HG03354 (cell line): ENCODE data around the gene KLRC4.
"Not testable (repeated sequence)": the region's sequence is repeated elsewhere in the genome, so short reads cannot be mapped to it uniquely, and the experiment has no call there.

ENCODE experiments used
- ATAC-seq: cut with Tn5 transposase; IDR thresholded peaks from one replicate; pipeline ENCODE4 v1.9.1; 2021; ENCODE audit warnings: mild to moderate bottlenecking; ENCODE audit not compliant: unreplicated experiment, poor library complexity, severe bottlenecking

The KLRC4 gene

DNA sequence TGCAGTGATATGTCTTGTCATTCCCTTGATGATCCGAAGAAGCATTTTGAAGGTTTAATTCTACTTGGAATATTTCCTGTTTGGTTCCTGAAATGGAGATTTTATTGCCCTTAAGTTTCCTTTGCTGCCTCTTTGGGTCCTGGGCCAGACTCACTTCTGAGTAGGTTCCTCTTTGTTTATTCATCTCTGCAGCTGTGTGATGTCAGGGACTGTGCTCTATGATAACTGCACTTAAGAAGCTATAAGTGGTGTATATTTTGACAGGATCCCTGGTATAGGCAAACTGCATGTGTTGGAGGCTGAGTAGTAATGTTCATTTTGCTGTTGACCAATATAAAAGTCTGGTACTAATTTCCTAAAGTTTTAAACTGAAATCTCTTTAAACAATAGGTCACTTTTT lies at the start of gene KLRC4:
Gene KLRC4, minus strand, starts transcription at position 366 of the 400 bp plus-strand sequence. Its CDS starts 182 bp downstream, at position 184.
- ATAC-seq: no peak

- no peak for ATAC-seq
Observed at GRCh38 chr12:10457760-10458159, 48.2 kb upstream of the KLRC4 start.

- ATAC-seq: no peak
Observed at GRCh38 chr12:10456856-10457255, 47.3 kb upstream of the KLRC4 start.

- no peak for ATAC-seq
Observed at GRCh38 chr12:10455766-10456165, 46.2 kb upstream of the KLRC4 start.

GRCh38 chr12:10454531-10454930 lies 45.0 kb upstream of the KLRC4 start:
- no peak for ATAC-seq

DNA sequence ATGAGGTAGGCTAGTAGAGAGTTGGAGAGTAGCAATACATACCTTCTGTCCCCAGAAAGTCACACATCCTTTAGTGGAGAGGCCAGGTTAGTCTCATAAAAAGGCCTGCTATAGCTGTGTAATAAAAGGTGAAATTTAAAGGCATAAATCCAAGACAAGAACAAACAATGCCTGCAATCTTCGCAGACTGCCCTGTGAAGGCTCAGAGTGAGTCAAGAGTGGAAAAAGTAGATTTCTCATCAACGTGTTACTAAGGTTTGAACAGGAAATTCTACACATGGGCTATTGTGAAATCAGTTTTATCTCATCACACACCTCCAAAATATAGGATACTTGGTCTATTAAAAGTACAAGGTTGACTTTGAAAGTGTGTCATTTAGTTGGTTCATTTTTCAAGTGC lies 43.6 kb upstream of the KLRC4 start, which contains the start of gene KLRC1:
Gene KLRC1, minus strand, starts transcription at position 222 of the 400 bp plus-strand sequence. CDS start 2,221 bp downstream, outside the sequence.
- ATAC-seq: no peak

DNA sequence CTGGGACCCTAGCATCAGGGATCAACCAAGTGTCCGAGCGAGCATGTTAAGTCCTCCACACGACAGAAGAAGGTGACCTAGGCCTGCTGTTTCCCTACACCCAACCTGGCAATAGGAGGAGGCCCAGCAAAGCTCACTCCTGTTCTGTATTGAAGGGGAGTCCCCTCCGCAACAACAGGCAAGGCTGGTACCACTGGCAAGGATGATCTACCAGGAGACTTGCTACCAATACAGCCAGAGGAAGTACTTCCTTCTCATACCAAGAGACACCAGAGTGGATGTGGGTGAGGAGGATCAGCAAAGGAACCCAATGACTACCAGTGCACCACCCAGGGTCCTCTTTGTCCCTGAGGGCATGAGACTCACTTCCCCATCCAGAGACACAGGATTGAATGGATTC lies 38.7 kb upstream of the KLRC4 start:
- ATAC-seq: no peak

DNA sequence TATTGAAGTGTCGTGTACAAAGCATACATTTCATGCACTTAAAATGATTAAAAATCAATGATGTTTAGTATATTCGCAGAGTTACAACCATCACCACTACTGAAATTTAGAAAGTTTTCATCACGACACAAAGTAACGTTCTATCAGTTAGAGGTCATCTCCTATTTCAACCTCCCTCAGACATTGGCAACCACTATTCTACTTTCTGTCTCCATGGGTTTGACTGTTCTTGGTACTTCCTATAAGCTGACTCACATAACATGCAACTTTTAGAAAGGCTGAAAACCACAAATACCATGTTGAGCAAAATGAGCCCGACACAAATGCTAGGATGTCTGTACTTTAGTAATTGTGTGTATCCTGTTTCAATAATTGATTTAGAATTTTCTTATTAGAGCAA lies 36.5 kb upstream of the KLRC4 start:
- ATAC-seq: not testable (repeated sequence)

DNA sequence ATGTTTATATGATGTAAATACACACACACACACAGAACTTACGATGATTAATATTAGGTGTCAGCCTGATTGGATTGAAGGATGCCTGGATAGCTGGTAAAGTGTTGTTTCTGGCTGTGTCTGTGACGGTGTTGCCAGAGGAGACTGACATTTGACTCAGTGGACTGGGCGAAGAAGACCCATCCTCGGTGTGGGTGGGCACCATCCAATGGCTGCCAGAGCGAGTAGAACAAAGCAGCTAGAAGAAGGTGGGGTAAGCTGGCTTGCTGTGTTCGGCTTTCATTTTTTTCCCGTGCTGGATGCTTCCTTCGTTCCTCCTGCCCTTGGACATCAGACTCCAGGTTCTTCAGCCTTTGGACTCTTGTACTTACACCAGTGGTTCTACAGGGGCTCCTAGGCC lies 31.6 kb upstream of the KLRC4 start:
- not testable (repeated sequence) for ATAC-seq

- ATAC-seq: not testable (repeated sequence)
Observed at GRCh38 chr12:10439608-10440274, 30.2 kb upstream of the KLRC4 start.

- ATAC-seq: not testable (repeated sequence)
Observed at GRCh38 chr12:10437601-10438000, 28.0 kb upstream of the KLRC4 start.

DNA sequence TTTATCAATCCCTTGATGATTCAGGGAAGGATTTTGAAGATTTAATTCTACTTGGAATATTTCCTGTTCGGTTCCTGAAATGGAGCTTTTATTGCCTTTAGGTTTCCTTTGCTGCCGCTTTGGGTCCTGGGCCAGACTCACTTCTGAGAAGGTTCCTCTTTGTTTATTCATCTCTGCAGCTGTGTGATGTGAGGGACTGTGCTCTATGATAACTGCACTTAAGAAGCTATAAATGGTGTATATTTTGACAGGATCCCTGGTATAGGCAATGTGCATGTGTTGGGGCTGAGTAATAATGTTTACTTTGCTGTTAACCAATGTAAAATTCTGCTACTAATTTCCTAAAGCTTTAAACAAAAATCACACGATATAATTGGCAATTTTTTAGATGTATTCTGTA lies 26.3 kb upstream of the KLRC4 start, which contains the start of gene KLRC2:
Gene KLRC2, minus strand, starts transcription at position 195 of the 400 bp plus-strand sequence. Its CDS starts 24 bp downstream, at position 171.
- not testable (repeated sequence) for ATAC-seq

- not testable (repeated sequence) for ATAC-seq
Observed at GRCh38 chr12:10430623-10431022, 21.1 kb upstream of the KLRC4 start.

GRCh38 chr12:10425938-10426337 lies 16.4 kb upstream of the KLRC4 start:
- not testable (repeated sequence) for ATAC-seq

GRCh38 chr12:10424260-10424899 lies 14.8 kb upstream of the KLRC4 start:
- not testable (repeated sequence) for ATAC-seq

- not testable (repeated sequence) for ATAC-seq
Observed at GRCh38 chr12:10422159-10422558, 12.6 kb upstream of the KLRC4 start.

GRCh38 chr12:10420334-10420733 lies 10.8 kb upstream of the KLRC4 start, which contains the start of gene KLRC3:
KLRC3 (minus strand) TSS chr12:10420595; CDS start chr12:10420550, 45 bp downstream.
- not testable (repeated sequence) for ATAC-seq

DNA sequence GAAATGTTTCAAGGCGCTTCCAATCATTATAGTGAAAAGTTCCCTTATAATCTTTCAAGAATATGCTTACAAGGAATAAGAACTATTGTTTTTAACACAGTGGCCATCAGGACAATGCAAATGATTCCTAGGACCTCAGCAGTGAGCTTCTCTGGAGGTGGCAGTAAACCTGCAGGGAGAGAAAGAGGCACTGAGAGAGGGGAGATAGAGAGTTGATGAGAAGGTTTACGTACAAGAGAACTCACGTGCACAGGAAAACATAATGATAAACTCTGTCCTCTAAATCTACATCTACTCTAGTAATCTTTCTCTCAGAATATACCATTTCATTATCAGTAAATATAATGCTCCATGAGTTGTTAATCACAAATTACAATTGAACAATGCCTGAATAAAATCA lies 715 bp downstream of the KLRC4 start:
- no peak for ATAC-seq

- no peak for ATAC-seq
Observed at GRCh38 chr12:10406725-10407124, 2.8 kb downstream of the KLRC4 start.

DNA sequence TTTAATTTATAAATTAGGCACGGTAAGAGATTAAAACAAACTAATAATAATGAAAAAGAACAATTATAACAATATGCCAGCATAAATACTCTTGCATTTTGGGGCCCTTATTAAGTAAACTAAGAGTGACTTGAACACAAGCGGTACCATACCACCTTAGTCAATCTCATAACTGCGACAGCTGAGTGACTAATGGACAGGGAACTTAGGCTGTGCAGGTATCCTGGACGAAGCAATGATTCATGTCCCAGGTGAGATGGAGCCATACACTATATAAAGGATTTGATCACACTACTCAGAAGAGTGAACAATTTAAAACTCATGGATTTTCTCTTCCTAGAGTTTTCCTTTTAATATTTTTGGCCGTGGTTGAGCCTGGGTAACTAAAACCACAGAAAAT lies 4.3 kb downstream of the KLRC4 start:
- ATAC-seq: no peak

GRCh38 chr12:10404798-10405197 lies 4.8 kb downstream of the KLRC4 start:
- no peak for ATAC-seq
